Hepatocyte (in vitro differentiated cells): ENCODE measurements around the gene MACROD2.

Experiments
- EZH2phosphoT487 ChIP-seq: fragments of 200-600 bp; sonication (generic); IDR thresholded peaks from one replicate; pipeline ENCODE4 v1.6.1; 2018; ENCODE audit warnings: antibody characterized with exemption, mild to moderate bottlenecking, low read depth, moderate library complexity; ENCODE audit not compliant: unreplicated experiment, severe bottlenecking
- TF ChIP-seq, protein P1 (sequence below): fragments of 200-600 bp; sonication (generic); IDR thresholded peaks from 2 replicates; pipeline ENCODE4 v1.5.1; 2016; ENCODE audit warnings: antibody characterized with exemption, mild to moderate bottlenecking; ENCODE audit not compliant: poor library complexity

DNA sequence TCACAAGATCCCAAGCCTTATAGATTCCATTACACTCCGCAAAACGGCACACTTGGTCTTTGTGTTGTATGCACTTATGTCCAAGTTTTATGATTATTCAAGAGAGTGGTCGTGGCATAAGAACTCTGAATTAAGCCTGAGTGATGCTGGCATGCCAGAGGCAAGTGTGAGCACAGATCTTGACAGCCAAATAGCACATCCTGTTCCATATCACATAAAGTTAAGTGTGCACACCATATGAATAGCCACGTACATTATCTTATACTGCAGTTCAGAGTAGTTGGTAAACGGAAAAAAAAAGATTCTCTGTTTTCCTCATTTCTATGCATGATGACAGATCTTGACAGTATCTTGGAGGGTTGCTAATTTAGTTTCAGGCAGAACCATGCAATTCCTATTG lies 1069.4 kb downstream of the MACROD2 start:
- TF ChIP-seq, protein P1, sequence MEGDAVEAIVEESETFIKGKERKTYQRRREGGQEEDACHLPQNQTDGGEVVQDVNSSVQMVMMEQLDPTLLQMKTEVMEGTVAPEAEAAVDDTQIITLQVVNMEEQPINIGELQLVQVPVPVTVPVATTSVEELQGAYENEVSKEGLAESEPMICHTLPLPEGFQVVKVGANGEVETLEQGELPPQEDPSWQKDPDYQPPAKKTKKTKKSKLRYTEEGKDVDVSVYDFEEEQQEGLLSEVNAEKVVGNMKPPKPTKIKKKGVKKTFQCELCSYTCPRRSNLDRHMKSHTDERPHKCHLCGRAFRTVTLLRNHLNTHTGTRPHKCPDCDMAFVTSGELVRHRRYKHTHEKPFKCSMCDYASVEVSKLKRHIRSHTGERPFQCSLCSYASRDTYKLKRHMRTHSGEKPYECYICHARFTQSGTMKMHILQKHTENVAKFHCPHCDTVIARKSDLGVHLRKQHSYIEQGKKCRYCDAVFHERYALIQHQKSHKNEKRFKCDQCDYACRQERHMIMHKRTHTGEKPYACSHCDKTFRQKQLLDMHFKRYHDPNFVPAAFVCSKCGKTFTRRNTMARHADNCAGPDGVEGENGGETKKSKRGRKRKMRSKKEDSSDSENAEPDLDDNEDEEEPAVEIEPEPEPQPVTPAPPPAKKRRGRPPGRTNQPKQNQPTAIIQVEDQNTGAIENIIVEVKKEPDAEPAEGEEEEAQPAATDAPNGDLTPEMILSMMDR = no peak
- TF ChIP-seq EZH2phosphoT487 = no peak
